Erythroblast (primary cell): ENCODE results near the gene SH2D4B.

Experiments used
- GATA1 ChIP-seq: IDR thresholded peaks from 2 replicates; pipeline ENCODE4 v1.6.1; 2011; ENCODE audit warnings: low read depth, mild to moderate bottlenecking, control low read depth, low read length, moderate library complexity
- POLR2A ChIP-seq: IDR thresholded peaks from 2 replicates; pipeline ENCODE4 v1.6.1; 2011; ENCODE audit warnings: mild to moderate bottlenecking, low read length

- no peak for TF ChIP-seq POLR2A
- TF ChIP-seq GATA1 = no peak
These were observed 39.4 kb upstream of the SH2D4B start for GRCh38 chr10:80498078-80498832.
